ENCODE measurements around the gene ZP4.
A peak's percentile ranks its signal among the peaks of the same experiment; 100 is the strongest.

The ZP4 gene

GRCh38 chr1:237890822-237891221, at the start of gene ZP4:
ZP4 (minus strand) TSS chr1:237890922; CDS start chr1:237890635, 287 bp downstream.
- DNase-seq (ENCODE audit: low spot score): no peak

- no peak for DNase-seq (ENCODE audit: low spot score)
These were observed 47.8 kb upstream of the ZP4 start for GRCh38 chr1:237938553-237938952.

- DNase-seq (ENCODE audit: low spot score): no peak
These were observed 47.3 kb upstream of the ZP4 start for GRCh38 chr1:237938068-237938467.

GRCh38 chr1:237932816-237933215, 42.1 kb upstream of the ZP4 start:
- no peak for DNase-seq (ENCODE audit: low spot score)

GRCh38 chr1:237931581-237931980, 40.9 kb upstream of the ZP4 start:
- DNase-seq (ENCODE audit: low spot score): no peak

- DNase-seq (ENCODE audit: low spot score): no peak
These were observed 36.5 kb upstream of the ZP4 start for GRCh38 chr1:237927198-237927597.

GRCh38 chr1:237921306-237921705, 30.6 kb upstream of the ZP4 start:
- DNase-seq (ENCODE audit: low spot score): no peak

- no peak for DNase-seq (ENCODE audit: low spot score)
These were observed 22.6 kb upstream of the ZP4 start for GRCh38 chr1:237913345-237913744.

- no peak for DNase-seq (ENCODE audit: low spot score)
These were observed 21.2 kb upstream of the ZP4 start for GRCh38 chr1:237911911-237912310.

GRCh38 chr1:237910834-237911233, 20.1 kb upstream of the ZP4 start:
- DNase-seq (ENCODE audit: low spot score): no peak

GRCh38 chr1:237903961-237904360, 13.2 kb upstream of the ZP4 start:
- DNase-seq (ENCODE audit: low spot score): no peak

GRCh38 chr1:237902960-237903743, 12.4 kb upstream of the ZP4 start:
- no peak for DNase-seq (ENCODE audit: low spot score)

GRCh38 chr1:237901299-237901934, 10.7 kb upstream of the ZP4 start:
- DNase-seq (ENCODE audit: low spot score): peak; percentile 53

- DNase-seq (ENCODE audit: low spot score): no peak
These were observed 4.9 kb upstream of the ZP4 start for GRCh38 chr1:237895630-237896029.

GRCh38 chr1:237894131-237894530, 3.4 kb upstream of the ZP4 start:
- no peak for DNase-seq (ENCODE audit: low spot score)

GRCh38 chr1:237891979-237892378, 1.3 kb upstream of the ZP4 start:
- no peak for DNase-seq (ENCODE audit: low spot score)

GRCh38 chr1:237891266-237891665, 544 bp upstream of the ZP4 start:
- DNase-seq (ENCODE audit: low spot score): no peak

GRCh38 chr1:237890416-237890815, 306 bp downstream of the ZP4 start:
- DNase-seq (ENCODE audit: low spot score): no peak

GRCh38 chr1:237888143-237888542, 2.6 kb downstream of the ZP4 start:
- no peak for DNase-seq (ENCODE audit: low spot score)

- DNase-seq (ENCODE audit: low spot score): no peak
These were observed 3.2 kb downstream of the ZP4 start for GRCh38 chr1:237887542-237887941.

- no peak for DNase-seq (ENCODE audit: low spot score)
These were observed 6.5 kb downstream of the ZP4 start for GRCh38 chr1:237884237-237884636.

- no peak for DNase-seq (ENCODE audit: low spot score)
These were observed 11.5 kb downstream of the ZP4 start for GRCh38 chr1:237879195-237879594.

GRCh38 chr1:237878406-237878805, 12.3 kb downstream of the ZP4 start:
- no peak for DNase-seq (ENCODE audit: low spot score)

- no peak for DNase-seq (ENCODE audit: low spot score)
These were observed 13.1 kb downstream of the ZP4 start for GRCh38 chr1:237877631-237878030.
